Measurements from ENCODE around the gene GALM. TPM values are rescaled to one million over a fixed set of nuclear protein-coding genes. Genes with fewer than 3 reads are reported as not detected.

Gene GALM
- polyA plus RNA-seq, 1 experiment, result 10.1 TPM

DNA sequence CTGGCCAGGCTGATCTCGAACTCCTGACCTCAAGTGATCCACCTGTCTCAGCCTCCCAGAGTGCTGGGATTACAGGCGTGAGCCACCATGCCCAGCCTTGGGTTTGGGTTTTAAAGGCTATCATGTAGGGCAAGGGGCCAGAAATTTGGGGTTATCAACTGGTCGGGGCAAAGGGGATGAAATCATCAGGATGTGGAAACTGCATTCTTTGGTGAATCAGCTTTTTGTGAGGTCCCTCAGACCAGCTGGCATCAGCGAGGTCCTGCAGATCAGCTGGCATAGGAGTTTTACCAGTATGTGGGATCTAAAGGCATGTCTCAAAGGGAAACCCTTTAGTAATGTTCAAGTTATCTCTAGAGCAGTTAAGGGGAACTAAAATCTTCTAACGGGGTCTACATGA, 105.7 kb downstream of the GALM start:
- TF ChIP-seq, protein P1, sequence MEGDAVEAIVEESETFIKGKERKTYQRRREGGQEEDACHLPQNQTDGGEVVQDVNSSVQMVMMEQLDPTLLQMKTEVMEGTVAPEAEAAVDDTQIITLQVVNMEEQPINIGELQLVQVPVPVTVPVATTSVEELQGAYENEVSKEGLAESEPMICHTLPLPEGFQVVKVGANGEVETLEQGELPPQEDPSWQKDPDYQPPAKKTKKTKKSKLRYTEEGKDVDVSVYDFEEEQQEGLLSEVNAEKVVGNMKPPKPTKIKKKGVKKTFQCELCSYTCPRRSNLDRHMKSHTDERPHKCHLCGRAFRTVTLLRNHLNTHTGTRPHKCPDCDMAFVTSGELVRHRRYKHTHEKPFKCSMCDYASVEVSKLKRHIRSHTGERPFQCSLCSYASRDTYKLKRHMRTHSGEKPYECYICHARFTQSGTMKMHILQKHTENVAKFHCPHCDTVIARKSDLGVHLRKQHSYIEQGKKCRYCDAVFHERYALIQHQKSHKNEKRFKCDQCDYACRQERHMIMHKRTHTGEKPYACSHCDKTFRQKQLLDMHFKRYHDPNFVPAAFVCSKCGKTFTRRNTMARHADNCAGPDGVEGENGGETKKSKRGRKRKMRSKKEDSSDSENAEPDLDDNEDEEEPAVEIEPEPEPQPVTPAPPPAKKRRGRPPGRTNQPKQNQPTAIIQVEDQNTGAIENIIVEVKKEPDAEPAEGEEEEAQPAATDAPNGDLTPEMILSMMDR (IDR thresholded peaks at IDR 0.05; ENCODE audit: insufficient read depth, low read depth, low read length), result no peak
- ChIA-PET POLR2A (interaction anchor here (0.5 kb wide), 1 partner anchor 35 kb away, joined by 4 read pairs; no protein-coding TSS in a partner anchor), CTCF (interaction anchor here (0.8 to 1.3 kb wide), 2 partner anchors 13 to 63 kb away, joined by 4 to 5 read pairs; no protein-coding TSS in a partner anchor)
- no peak for DNase-seq (ENCODE audit: low read depth)
- H3K4me3 ChIP-seq (ENCODE audit: low read depth, low read length), result no peak overlapping the region
- H3K36me3 ChIP-seq (ENCODE audit: control insufficient read depth, insufficient read depth, low read length), result no peaks in the 10 kb centered on the region
- no peaks in the 10 kb centered on the region for H3K27me3 ChIP-seq (ENCODE audit: control insufficient read depth, insufficient read depth, low read length)

- DNase-seq (ENCODE audit: low read depth), result no peak
- ChIA-PET CTCF (interaction anchor here (0.7 kb wide), 1 partner anchor 12 kb away, joined by 3 read pairs; no protein-coding TSS in a partner anchor), POLR2A (interaction anchor here (0.7 to 1.2 kb wide), 2 partner anchors 24 to 29 kb away, joined by 3 to 7 read pairs; no protein-coding TSS in a partner anchor)
- no peaks in the 10 kb centered on the region for H3K36me3 ChIP-seq (ENCODE audit: control insufficient read depth, insufficient read depth, low read length)
- H3K27me3 ChIP-seq (ENCODE audit: control insufficient read depth, insufficient read depth, low read length), result no peaks in the 10 kb centered on the region
- TF ChIP-seq, protein P1 (IDR thresholded peaks at IDR 0.05; ENCODE audit: insufficient read depth, low read depth, low read length), result no peak
- no peak overlapping the region for H3K4me3 ChIP-seq (ENCODE audit: low read depth, low read length)
These were observed 109.4 kb downstream of the GALM start for GRCh38 chr2:38775097-38775920.

- Histone ChIP-seq H3K36me3 (ENCODE audit: control insufficient read depth, insufficient read depth, low read length) (no peaks in the 10 kb centered on the region), H3K27me3 (ENCODE audit: control insufficient read depth, insufficient read depth, low read length) (no peaks in the 10 kb centered on the region), H3K4me3 (ENCODE audit: low read depth, low read length) (no peak overlapping the region)
- no peak for DNase-seq (ENCODE audit: low read depth)
- ChIA-PET CTCF (no interaction called here), POLR2A (interaction anchor here (0.7 to 1.2 kb wide), 2 partner anchors 24 to 29 kb away, joined by 3 to 7 read pairs; no protein-coding TSS in a partner anchor)
- TF ChIP-seq, protein P1 (IDR thresholded peaks at IDR 0.05; ENCODE audit: insufficient read depth, low read depth, low read length), result no peak
These were observed 110.0 kb downstream of the GALM start for GRCh38 chr2:38775921-38776225.

GRCh38 chr2:38776531-38776930, 110.6 kb downstream of the GALM start:
- DNase-seq (ENCODE audit: low read depth), result no peak
- TF ChIP-seq, protein P1 (IDR thresholded peaks at IDR 0.05; ENCODE audit: insufficient read depth, low read depth, low read length), result no peak
- Histone ChIP-seq H3K4me3 (ENCODE audit: low read depth, low read length) (no peak overlapping the region), H3K36me3 (ENCODE audit: control insufficient read depth, insufficient read depth, low read length) (no peaks in the 10 kb centered on the region), H3K27me3 (ENCODE audit: control insufficient read depth, insufficient read depth, low read length) (no peaks in the 10 kb centered on the region)
- ChIA-PET CTCF (no interaction called here), POLR2A (no interaction called here)

- H3K36me3 ChIP-seq (ENCODE audit: control insufficient read depth, insufficient read depth, low read length), result no peaks in the 10 kb centered on the region
- TF ChIP-seq, protein P1 (IDR thresholded peaks at IDR 0.05; ENCODE audit: insufficient read depth, low read depth, low read length), result no peak
- ChIA-PET POLR2A (no interaction called here), CTCF (interaction anchor here (1.1 kb wide), 1 partner anchor 175 kb away, joined by 3 read pairs; no protein-coding TSS in a partner anchor)
- DNase-seq (ENCODE audit: low read depth), result no peak
- no peaks in the 10 kb centered on the region for H3K27me3 ChIP-seq (ENCODE audit: control insufficient read depth, insufficient read depth, low read length)
- peak overlapping the region; percentile 80 for H3K4me3 ChIP-seq (ENCODE audit: low read depth, low read length)
These were observed 112.8 kb downstream of the GALM start for GRCh38 chr2:38778687-38779082.

Data from BJ (cell line).